Measurements from ENCODE around the gene TADA2A. TPM values are rescaled to one million over a fixed set of nuclear protein-coding genes. Genes with fewer than 3 reads are reported as not detected.

Gene TADA2A
- polyA plus RNA-seq, 1 experiment: 13.6 TPM

DNA sequence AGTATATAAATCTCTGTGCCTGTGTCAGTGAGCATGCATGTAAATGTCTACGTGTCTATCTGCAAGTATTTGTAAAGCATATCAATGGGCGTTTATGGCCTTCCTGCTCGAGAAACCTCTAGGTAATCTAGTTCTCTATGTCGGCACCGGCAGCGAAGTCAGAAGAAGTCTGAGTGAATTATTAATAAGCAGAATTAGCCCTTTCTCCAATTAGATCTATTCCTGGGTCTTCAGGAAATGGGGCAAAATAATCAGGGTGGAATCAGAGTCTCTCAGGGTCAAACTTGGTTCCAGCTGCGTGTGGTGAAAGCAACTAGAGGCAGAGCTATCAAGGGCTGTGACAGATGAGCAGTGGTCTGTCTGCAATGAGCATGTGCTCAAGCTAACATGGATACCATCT lies 31.0 kb upstream of the TADA2A start, which contains the start of gene C17orf78:
Gene C17orf78, plus strand, starts transcription at position 280 of the 400 bp plus-strand sequence. Its CDS starts 108 bp downstream, at position 388.
- no peak for DNase-seq (ENCODE audit: low read depth)
- TF ChIP-seq, protein P1, sequence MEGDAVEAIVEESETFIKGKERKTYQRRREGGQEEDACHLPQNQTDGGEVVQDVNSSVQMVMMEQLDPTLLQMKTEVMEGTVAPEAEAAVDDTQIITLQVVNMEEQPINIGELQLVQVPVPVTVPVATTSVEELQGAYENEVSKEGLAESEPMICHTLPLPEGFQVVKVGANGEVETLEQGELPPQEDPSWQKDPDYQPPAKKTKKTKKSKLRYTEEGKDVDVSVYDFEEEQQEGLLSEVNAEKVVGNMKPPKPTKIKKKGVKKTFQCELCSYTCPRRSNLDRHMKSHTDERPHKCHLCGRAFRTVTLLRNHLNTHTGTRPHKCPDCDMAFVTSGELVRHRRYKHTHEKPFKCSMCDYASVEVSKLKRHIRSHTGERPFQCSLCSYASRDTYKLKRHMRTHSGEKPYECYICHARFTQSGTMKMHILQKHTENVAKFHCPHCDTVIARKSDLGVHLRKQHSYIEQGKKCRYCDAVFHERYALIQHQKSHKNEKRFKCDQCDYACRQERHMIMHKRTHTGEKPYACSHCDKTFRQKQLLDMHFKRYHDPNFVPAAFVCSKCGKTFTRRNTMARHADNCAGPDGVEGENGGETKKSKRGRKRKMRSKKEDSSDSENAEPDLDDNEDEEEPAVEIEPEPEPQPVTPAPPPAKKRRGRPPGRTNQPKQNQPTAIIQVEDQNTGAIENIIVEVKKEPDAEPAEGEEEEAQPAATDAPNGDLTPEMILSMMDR (IDR thresholded peaks at IDR 0.05; ENCODE audit: insufficient read depth, low read depth, low read length): no peak
- H3K4me3 ChIP-seq (ENCODE audit: low read depth, low read length): no peak within 1 kb of the TSS
- H3K36me3 ChIP-seq (ENCODE audit: control insufficient read depth, insufficient read depth, low read length): no peaks in the 10 kb centered on the region
- H3K27me3 ChIP-seq (ENCODE audit: control insufficient read depth, insufficient read depth, low read length): no peaks in the 10 kb centered on the region
- ChIA-PET CTCF (interaction anchor here (0.8 to 2.8 kb wide), 8 partner anchors 11 to 1406 kb away, joined by 3 to 16 read pairs (median 3); no protein-coding TSS in a partner anchor), POLR2A (no interaction called here)

DNA sequence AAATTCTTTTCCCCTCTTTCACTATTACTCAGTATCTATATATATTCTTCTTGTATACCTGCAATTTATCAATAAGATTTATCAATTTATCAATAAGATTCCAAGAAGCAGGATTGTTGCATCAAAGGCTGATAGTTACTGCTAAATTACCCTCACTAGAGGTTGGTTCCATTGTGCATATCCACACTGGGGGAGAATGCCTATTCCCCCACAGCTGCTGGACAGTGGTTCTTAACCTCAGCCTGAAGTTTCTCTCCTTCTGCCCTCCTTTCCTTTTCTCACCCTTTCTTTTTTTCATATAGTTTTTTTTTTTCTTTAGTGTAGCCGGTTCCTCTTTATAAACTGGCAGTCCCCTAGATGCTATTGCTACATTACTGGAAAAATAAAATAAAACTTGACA lies 24.6 kb upstream of the TADA2A start:
- CTCF ChIA-PET: interaction anchor here (2.3 kb wide), 1 partner anchor 8 kb away, joined by 13 read pairs; no protein-coding TSS in a partner anchor
- Histone ChIP-seq H3K36me3 (ENCODE audit: control insufficient read depth, insufficient read depth, low read length) (no peaks in the 10 kb centered on the region), H3K4me3 (ENCODE audit: low read depth, low read length) (no peak overlapping the region), H3K27me3 (ENCODE audit: control insufficient read depth, insufficient read depth, low read length) (no peaks in the 10 kb centered on the region)
- POLR2A ChIA-PET: no interaction called here
- TF ChIP-seq, protein P1 (IDR thresholded peaks at IDR 0.05; ENCODE audit: insufficient read depth, low read depth, low read length): no peak
- no peak for DNase-seq (ENCODE audit: low read depth)

GRCh38 chr17:37384560-37385149 lies 22.0 kb upstream of the TADA2A start:
- CTCF ChIA-PET: interaction anchor here (2.9 kb wide), 1 partner anchor 11 kb away, joined by 12 read pairs; no protein-coding TSS in a partner anchor

GRCh38 chr17:37385474-37385990 lies 21.2 kb upstream of the TADA2A start:
- no peaks in the 10 kb centered on the region for H3K27me3 ChIP-seq (ENCODE audit: control insufficient read depth, insufficient read depth, low read length)
- no peak overlapping the region for H3K4me3 ChIP-seq (ENCODE audit: low read depth, low read length)
- no peak for DNase-seq (ENCODE audit: low read depth)
- POLR2A ChIA-PET: no interaction called here
- CTCF ChIA-PET: interaction anchor here (0.8 to 2.9 kb wide), 4 partner anchors 9 to 155 kb away, joined by 3 to 12 read pairs (median 6); partner anchors contain the start of gene C17orf78
- no peaks in the 10 kb centered on the region for H3K36me3 ChIP-seq (ENCODE audit: control insufficient read depth, insufficient read depth, low read length)
- TF ChIP-seq, protein P1 (IDR thresholded peaks at IDR 0.05; ENCODE audit: insufficient read depth, low read depth, low read length): no peak

More at GRCh38 chr17:37384560-37385149, 22.0 kb upstream of the TADA2A start:
- H3K36me3 ChIP-seq (ENCODE audit: control insufficient read depth, insufficient read depth, low read length): no peaks in the 10 kb centered on the region
- H3K4me3 ChIP-seq (ENCODE audit: low read depth, low read length): no peak overlapping the region
- POLR2A ChIA-PET: no interaction called here
- H3K27me3 ChIP-seq (ENCODE audit: control insufficient read depth, insufficient read depth, low read length): no peaks in the 10 kb centered on the region
- TF ChIP-seq, protein P1 (IDR thresholded peaks at IDR 0.05; ENCODE audit: insufficient read depth, low read depth, low read length): no peak
- no peak for DNase-seq (ENCODE audit: low read depth)

DNA sequence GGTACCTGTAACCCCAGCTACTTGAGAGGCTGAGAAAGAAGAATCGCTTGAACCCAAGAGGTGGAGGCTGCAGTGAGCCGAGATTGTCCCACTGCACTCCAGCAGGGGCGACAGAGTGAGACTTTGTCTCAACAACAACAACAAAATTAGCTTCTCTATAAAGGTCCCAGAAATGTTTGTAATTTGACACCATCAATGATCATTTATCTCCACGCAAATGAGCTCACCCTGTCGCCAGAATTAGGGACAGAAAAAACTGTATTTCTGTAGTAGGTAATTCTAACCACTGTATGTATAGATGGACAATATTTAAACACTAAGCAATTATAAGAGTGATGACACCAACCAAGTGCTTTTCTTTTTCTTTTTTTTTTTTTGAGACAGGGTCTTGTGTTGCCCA lies 20.2 kb upstream of the TADA2A start:
- DNase-seq (ENCODE audit: low read depth): no peak
- Histone ChIP-seq H3K4me3 (ENCODE audit: low read depth, low read length) (no peak overlapping the region), H3K27me3 (ENCODE audit: control insufficient read depth, insufficient read depth, low read length) (no peaks in the 10 kb centered on the region), H3K36me3 (ENCODE audit: control insufficient read depth, insufficient read depth, low read length) (no peaks in the 10 kb centered on the region)
- CTCF ChIA-PET: interaction anchor here (0.8 to 2.9 kb wide), 5 partner anchors 10 to 154 kb away, joined by 3 to 12 read pairs (median 5); partner anchors contain the start of gene C17orf78
- POLR2A ChIA-PET: no interaction called here
- TF ChIP-seq, protein P1 (IDR thresholded peaks at IDR 0.05; ENCODE audit: insufficient read depth, low read depth, low read length): no peak
